Measurements from ENCODE around the gene MRPL1.

MRPL1 gene

GRCh38 chr4:77862478-77863216, at the start of gene MRPL1:
Gene MRPL1 (plus strand): TSS chr4:77862830. CDS start chr4:77862849, 19 bp downstream.
- peak; percentile 94 for DNase-seq

- peak; percentile 7 for DNase-seq
Measured at GRCh38 chr4:77815636-77816035, 47.0 kb upstream of the MRPL1 start.

DNA sequence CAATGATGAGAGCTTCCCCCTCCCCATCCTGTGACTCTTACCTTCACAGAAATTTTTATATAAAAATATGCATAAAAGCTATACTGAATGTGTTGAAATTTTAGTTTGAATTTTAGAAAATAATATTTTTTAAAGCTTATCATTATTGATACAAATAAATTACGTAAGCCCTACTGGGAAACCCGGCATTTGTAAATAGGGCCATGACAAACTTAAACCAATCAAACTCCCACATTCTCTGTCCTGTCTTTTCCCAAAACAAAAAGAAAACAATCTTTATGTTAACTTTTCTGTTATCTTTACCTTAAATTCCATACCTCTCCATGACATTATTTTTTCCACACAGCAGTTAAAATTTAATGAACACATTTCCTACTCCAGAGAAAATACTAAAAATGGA, 46.1 kb upstream of the MRPL1 start:
- DNase-seq: no peak

DNA sequence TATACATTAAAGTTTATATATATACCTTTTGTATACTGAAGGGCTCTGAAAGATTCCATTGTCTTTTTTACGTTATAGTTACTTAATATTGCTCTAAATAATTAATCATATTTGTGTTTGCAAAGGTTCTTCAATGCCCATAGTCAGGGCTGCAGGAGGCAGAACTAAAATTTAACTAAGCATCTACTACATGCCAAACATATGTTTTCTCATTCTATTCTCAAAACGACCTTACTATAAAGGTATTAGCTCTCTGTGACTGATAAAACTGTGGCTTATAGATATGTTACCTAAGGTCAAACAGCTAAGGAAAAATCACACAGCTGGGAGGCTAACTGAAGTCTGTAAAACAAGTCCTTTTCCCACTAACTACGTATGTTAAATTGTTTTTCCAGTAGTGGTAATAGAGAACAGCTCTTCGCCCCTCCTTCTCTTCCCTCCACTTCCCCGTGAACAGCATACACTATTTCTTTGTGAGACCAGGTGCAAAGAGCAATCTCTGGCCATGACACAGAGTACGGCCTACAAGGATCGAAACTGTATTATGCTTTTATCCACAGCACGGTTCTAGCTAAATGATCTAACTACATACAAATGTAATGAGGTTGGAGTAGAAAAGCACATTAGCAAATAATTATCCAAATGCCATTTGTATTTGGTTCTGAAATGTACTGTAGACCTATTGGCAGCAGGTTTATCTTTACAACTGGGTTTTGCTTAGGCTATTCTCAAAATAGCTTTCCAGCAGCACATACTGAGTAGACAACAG, 45.1 kb upstream of the MRPL1 start:
- DNase-seq: peak; percentile 41

- peak; percentile 73 for DNase-seq
Measured at GRCh38 chr4:77818073-77818601, 44.5 kb upstream of the MRPL1 start.

DNA sequence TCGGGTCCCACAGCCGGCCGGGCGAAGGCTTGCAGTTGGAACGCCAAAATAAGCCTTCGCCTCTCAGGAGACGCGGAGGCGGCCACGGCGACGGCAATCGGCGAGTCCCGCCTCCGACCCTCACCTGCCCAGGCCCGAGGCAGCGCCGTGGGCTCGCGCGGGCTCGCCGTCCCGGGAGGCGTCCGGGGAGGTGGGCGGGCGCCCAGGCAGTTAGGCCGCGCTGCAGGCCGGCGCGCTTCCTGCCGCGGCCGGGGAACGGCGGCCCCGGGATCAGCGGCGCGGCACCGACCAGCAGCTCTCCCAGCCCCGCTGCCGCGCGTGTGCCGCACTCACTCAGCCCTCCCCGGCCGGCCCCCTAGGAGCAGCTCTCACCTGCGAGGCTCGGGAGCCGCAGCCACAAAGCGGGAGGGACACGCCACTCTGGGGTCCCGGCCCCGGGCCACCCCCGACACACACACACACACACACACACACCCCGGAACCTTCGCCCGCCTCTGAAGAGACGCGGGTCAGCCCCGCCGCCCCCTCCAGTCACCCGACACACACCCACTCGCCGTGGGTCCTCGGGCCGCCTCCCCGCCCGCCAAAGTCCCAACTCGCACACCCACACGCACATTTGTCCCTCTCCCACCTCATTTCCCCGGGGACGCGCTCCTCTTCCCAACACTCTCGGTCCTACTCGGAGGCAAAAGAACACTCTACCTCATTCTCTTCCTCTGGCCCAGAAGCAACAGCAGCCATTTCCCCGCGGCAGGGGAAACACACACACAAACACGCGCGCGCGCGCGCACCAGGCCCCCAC, 43.8 kb upstream of the MRPL1 start, which contains the start of gene CNOT6L:
Gene CNOT6L (minus strand): TSS at position 767 of the 802 bp plus-strand sequence. CDS start 60 bp downstream, at position 707.
- DNase-seq: peak; percentile 71

- no peak for DNase-seq
Measured at GRCh38 chr4:77819404-77819842, 43.2 kb upstream of the MRPL1 start.

DNA sequence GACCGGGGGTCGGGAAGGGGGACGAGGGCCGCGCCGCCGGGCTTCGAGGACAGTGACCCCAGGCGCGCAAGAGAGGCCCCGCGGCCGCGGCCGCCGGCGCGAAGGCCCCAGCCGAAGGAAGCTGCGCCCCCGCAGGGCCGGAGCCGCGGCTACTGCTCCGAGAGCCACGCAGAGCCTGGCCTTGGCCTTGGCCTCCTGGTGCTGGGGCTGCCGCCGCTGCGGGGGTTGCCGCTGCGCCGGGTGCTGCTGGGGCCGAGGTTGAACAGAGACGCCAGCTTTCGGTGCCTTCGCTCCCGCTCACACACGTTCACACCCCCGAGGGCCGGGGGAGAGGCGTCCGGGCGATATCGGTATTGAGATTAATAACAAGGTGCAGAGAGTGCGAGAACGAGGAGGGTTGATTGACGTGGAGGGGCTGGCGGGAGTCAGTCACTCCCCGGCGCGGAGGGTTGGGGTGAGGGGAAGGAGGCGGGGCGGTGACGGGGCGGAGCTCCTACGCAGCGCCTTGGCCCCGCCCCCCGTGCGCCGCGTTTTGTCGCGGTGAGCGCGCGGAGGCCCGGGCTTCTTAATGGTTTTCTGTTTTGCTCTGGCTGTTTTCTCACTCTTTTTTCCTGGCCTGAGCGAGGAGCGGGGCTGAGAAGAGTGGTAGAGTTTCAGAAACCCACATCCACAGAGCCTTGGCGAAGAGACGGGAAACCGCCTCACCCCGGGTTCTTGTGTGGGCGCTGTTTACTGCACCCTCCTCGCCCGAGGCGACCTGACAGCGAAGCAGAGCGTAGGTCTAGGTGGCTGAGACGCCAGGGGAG, 42.6 kb upstream of the MRPL1 start:
- peak; percentile 97 for DNase-seq

- DNase-seq: peak; percentile 47
Measured at GRCh38 chr4:77820649-77821561, 41.7 kb upstream of the MRPL1 start.

GRCh38 chr4:77821775-77822174, 40.9 kb upstream of the MRPL1 start:
- peak; percentile 76 for DNase-seq

- DNase-seq: no peak
Measured at GRCh38 chr4:77826275-77826674, 36.4 kb upstream of the MRPL1 start.

GRCh38 chr4:77827343-77827742, 35.3 kb upstream of the MRPL1 start:
- DNase-seq: no peak

DNA sequence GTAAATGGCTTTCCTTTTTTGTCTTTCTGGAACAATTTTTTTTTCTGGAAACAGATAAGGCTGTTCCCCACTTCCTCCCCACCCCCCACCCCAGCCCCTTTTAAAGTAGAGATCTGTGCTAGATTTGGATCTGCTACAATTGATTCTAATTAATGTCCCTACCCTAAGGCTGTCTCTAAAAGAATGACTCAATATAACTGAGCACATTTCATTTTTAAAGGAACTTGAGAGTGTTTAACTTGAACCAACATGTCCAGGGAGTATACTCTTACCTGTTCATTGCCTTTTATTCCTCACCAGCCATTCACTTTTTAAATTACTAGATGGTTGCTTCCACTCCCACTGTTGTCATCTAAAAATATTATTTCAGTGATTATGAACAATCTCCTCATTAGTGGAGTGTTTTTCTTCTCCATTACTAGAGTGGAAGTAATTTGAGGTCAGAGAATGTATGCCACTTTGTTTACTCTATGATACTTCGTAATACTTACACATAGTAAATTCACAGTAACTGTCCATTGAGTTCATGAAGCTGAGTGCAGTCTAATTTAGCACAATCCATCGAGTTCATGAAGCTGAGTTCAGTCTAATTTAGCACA, 29.4 kb upstream of the MRPL1 start:
- no peak for DNase-seq

DNA sequence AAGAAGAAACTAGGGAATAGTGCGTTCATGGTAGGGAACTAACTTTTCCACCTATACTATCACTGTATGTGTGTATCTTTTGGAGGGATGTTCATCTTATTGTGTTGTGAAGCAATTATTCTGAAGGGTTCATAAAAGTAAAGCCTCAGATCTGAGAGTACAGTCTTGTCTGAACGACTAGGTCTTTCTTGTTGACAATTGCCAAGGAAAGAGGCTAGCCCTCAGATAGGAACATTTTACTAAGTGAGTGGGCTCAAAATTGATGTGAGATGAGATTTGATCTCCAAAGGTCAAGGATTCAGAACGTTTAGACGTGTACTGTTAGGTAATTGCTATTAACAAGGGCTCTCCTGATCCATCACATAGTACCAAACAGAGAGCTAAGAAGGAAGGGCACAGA, 28.2 kb upstream of the MRPL1 start:
- DNase-seq: no peak

GRCh38 chr4:77843628-77844027, 19.0 kb upstream of the MRPL1 start:
- peak; percentile 43 for DNase-seq

GRCh38 chr4:77844363-77844762, 18.3 kb upstream of the MRPL1 start:
- no peak for DNase-seq

DNA sequence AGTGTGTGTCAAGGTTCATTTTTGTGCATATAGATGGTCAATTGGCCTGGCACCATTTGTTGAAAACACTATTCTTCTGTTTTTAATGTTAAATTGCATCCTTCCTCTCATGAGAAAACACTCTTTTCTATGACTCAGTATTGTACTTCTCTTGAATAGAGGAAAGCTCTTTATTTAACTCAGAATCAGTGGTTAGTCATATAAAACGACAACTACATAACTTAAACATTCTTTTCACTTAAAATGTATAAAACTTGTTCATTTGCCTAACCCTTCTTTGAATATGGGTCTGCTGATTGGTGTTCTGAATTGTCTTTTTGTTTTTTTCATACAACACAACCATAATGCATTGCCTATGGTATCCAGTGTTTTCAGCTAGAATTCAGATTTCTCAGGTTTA, 17.2 kb upstream of the MRPL1 start:
- peak; percentile 20 for DNase-seq

DNA sequence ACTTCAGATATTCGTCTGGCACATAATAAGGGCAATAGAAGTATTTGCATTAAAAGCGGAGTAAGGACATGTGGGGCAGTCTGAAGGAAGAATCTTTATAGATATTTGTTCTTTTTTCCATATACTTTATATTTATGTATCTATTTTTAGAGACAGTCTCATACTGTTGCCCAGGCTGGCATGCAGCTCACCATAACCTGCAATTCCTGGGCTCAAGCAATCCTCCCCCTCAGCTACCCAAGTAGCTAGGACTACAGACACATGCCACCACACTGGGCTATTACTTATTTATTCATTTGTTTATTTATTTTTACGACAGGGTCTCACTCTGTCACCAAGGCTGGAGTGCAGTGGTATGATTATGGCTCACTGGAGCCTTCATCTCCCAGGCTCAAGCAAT, 16.7 kb upstream of the MRPL1 start:
- DNase-seq: no peak

DNA sequence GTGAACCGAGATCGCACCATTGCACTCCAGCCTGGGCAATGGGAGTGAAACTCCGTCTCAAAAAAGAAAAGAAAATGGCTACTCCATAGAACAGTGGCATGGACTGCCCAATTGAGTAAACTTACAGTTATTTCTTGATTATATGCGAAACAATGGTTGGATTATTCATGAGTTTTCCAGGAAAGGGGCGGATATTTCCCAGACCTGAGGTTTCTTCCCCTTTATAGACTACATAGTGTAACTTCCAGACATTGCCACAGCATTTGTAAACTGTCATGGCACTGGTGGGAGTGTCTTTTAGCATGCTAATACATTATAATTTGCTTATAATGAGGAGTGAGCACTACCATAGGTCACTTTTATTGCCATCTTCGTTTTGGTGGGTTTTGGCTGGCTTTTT, 14.1 kb upstream of the MRPL1 start:
- DNase-seq: no peak

GRCh38 chr4:77849278-77849965, 13.2 kb upstream of the MRPL1 start:
- DNase-seq: no peak
